ENCODE measurements around the gene MALAT1.
"Not testable (repeated sequence)": the region's sequence is repeated elsewhere in the genome, so short reads cannot be mapped to it uniquely, and the experiment has no call there.

The MALAT1 gene

GRCh38 chr11:65499713-65500386, 1.0 kb downstream of the MALAT1 start:
- DNase-seq: no peak

DNA sequence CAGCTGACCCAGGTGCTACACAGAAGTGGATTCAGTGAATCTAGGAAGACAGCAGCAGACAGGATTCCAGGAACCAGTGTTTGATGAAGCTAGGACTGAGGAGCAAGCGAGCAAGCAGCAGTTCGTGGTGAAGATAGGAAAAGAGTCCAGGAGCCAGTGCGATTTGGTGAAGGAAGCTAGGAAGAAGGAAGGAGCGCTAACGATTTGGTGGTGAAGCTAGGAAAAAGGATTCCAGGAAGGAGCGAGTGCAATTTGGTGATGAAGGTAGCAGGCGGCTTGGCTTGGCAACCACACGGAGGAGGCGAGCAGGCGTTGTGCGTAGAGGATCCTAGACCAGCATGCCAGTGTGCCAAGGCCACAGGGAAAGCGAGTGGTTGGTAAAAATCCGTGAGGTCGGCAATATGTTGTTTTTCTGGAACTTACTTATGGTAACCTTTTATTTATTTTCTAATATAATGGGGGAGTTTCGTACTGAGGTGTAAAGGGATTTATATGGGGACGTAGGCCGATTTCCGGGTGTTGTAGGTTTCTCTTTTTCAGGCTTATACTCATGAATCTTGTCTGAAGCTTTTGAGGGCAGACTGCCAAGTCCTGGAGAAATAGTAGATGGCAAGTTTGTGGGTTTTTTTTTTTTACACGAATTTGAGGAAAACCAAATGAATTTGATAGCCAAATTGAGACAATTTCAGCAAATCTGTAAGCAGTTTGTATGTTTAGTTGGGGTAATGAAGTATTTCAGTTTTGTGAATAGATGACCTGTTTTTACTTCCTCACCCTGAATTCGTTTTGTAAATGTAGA, 1.7 kb downstream of the MALAT1 start:
- DNase-seq: no peak

GRCh38 chr11:65501186-65501471, 2.3 kb downstream of the MALAT1 start:
- DNase-seq: no peak

DNA sequence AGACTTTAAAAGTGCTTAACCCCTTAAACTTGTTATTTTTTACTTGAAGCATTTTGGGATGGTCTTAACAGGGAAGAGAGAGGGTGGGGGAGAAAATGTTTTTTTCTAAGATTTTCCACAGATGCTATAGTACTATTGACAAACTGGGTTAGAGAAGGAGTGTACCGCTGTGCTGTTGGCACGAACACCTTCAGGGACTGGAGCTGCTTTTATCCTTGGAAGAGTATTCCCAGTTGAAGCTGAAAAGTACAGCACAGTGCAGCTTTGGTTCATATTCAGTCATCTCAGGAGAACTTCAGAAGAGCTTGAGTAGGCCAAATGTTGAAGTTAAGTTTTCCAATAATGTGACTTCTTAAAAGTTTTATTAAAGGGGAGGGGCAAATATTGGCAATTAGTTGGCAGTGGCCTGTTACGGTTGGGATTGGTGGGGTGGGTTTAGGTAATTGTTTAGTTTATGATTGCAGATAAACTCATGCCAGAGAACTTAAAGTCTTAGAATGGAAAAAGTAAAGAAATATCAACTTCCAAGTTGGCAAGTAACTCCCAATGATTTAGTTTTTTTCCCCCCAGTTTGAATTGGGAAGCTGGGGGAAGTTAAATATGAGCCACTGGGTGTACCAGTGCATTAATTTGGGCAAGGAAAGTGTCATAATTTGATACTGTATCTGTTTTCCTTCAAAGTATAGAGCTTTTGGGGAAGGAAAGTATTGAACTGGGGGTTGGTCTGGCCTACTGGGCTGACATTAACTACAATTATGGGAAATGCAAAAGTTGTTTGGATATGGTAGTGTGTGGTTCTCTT, 2.8 kb downstream of the MALAT1 start:
- DNase-seq: no peak

DNA sequence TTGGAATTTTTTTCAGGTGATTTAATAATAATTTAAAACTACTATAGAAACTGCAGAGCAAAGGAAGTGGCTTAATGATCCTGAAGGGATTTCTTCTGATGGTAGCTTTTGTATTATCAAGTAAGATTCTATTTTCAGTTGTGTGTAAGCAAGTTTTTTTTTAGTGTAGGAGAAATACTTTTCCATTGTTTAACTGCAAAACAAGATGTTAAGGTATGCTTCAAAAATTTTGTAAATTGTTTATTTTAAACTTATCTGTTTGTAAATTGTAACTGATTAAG, 3.4 kb downstream of the MALAT1 start:
- DNase-seq: no peak

- no peak for DNase-seq
These were observed 3.9 kb downstream of the MALAT1 start for GRCh38 chr11:65502555-65503367.

GRCh38 chr11:65503368-65503948, 4.6 kb downstream of the MALAT1 start:
- DNase-seq: no peak

DNA sequence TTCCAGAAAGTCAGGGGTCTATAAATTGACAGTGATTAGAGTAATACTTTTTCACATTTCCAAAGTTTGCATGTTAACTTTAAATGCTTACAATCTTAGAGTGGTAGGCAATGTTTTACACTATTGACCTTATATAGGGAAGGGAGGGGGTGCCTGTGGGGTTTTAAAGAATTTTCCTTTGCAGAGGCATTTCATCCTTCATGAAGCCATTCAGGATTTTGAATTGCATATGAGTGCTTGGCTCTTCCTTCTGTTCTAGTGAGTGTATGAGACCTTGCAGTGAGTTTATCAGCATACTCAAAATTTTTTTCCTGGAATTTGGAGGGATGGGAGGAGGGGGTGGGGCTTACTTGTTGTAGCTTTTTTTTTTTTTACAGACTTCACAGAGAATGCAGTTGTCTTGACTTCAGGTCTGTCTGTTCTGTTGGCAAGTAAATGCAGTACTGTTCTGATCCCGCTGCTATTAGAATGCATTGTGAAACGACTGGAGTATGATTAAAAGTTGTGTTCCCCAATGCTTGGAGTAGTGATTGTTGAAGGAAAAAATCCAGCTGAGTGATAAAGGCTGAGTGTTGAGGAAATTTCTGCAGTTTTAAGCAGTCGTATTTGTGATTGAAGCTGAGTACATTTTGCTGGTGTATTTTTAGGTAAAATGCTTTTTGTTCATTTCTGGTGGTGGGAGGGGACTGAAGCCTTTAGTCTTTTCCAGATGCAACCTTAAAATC, 5.3 kb downstream of the MALAT1 start:
- DNase-seq: no peak

DNA sequence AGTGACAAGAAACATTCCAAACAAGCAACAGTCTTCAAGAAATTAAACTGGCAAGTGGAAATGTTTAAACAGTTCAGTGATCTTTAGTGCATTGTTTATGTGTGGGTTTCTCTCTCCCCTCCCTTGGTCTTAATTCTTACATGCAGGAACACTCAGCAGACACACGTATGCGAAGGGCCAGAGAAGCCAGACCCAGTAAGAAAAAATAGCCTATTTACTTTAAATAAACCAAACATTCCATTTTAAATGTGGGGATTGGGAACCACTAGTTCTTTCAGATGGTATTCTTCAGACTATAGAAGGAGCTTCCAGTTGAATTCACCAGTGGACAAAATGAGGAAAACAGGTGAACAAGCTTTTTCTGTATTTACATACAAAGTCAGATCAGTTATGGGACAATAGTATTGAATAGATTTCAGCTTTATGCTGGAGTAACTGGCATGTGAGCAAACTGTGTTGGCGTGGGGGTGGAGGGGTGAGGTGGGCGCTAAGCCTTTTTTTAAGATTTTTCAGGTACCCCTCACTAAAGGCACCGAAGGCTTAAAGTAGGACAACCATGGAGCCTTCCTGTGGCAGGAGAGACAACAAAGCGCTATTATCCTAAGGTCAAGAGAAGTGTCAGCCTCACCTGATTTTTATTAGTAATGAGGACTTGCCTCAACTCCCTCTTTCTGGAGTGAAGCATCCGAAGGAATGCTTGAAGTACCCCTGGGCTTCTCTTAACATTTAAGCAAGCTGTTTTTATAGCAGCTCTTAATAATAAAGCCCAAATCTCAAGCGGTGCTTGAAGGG, 6.0 kb downstream of the MALAT1 start:
- no peak for DNase-seq

DNA sequence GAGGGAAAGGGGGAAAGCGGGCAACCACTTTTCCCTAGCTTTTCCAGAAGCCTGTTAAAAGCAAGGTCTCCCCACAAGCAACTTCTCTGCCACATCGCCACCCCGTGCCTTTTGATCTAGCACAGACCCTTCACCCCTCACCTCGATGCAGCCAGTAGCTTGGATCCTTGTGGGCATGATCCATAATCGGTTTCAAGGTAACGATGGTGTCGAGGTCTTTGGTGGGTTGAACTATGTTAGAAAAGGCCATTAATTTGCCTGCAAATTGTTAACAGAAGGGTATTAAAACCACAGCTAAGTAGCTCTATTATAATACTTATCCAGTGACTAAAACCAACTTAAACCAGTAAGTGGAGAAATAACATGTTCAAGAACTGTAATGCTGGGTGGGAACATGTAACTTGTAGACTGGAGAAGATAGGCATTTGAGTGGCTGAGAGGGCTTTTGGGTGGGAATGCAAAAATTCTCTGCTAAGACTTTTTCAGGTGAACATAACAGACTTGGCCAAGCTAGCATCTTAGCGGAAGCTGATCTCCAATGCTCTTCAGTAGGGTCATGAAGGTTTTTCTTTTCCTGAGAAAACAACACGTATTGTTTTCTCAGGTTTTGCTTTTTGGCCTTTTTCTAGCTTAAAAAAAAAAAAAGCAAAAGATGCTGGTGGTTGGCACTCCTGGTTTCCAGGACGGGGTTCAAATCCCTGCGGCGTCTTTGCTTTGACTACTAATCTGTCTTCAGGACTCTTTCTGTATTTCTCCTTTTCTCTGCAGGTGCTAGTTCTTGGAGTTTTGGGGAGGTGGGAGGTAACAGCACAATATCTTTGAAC, 6.8 kb downstream of the MALAT1 start:
- no peak for DNase-seq

GRCh38 chr11:65506290-65506771, 7.5 kb downstream of the MALAT1 start:
- DNase-seq: no peak

DNA sequence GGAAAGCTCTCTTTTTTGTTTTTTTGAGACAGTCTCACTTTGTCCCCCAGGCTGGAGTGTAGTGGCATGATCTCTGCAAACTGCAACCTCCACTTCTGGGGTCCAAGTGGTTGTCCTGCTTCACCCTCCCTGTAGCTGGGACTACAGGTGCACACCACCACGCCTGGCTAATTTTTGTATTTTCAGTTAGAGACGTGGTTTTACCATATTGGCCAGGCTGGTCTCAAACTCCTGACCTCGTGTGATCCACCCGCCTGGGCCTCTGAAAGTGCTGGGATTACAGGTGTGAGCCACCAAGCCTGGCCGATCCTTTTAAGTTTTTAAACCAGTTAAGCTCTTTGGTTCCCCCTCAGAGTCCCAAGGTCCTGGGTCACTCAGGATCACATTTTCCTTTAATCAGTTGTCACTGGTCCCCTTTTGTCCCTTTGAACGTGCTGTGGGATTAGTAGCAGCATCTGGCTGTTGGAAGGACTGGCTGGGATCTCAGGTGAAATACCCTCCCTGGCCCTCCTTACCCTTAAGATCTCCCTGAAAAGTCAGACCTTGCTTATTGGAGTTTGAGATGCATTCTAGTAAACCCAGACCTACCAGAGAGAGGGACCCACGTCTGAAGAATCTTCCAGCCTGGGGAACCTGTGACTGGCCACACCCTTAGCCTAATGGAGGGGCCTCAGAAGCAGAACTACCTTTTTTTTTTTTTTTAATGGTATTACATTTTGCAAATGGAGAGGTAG, 8.1 kb downstream of the MALAT1 start:
- DNase-seq: no peak

GRCh38 chr11:65512311-65512710, 13.5 kb downstream of the MALAT1 start:
- DNase-seq: not testable (repeated sequence)

- DNase-seq: no peak
These were observed 17.5 kb downstream of the MALAT1 start for GRCh38 chr11:65516135-65516968.

GRCh38 chr11:65518941-65519549, 20.2 kb downstream of the MALAT1 start:
- DNase-seq: not testable (repeated sequence)

- not testable (repeated sequence) for DNase-seq
These were observed 23.1 kb downstream of the MALAT1 start for GRCh38 chr11:65521777-65522521.
